ENCODE data around the gene GPR153. TPM values are rescaled to one million over a fixed set of nuclear protein-coding genes. Genes with fewer than 3 reads are reported as not detected.

Gene GPR153
- total and polyA plus RNA-seq, 12 donors = 1.8 to 8.5 (median 3.6) TPM

GRCh38 chr1:6307099-6307498 lies 46.2 kb upstream of the GPR153 start:
- intact Hi-C loops (cut with DNase I) = loop anchor here in 1 of 10 donors (5.0 kb wide), 1 partner anchor 1190 kb away; no protein-coding TSS in a partner anchor
- WGBS, 2 donors = 91 to 94% methylated on average over 15 of the region's 15 CpGs
- ATAC-seq (peak in 1 of 8 donors; percentile 69), DNase-seq (no peak)
- no peaks in the 10 kb centered on the region for H3K36me3 ChIP-seq
- no peaks in the 10 kb centered on the region for H3K9me3 ChIP-seq
- H3K27ac ChIP-seq = no peak overlapping the region
- H3K4me1 ChIP-seq = peaks cover 0 to 5% (median 0%) of the 10 kb centered on the region in 9 donors
- H3K27me3 ChIP-seq = no peaks in the 10 kb centered on the region
- H3K4me3 ChIP-seq = no peak overlapping the region
- TF ChIP-seq CTCF (IDR thresholded peaks at IDR 0.05) = no peak

GRCh38 chr1:6303397-6304012 lies 42.6 kb upstream of the GPR153 start:
- intact Hi-C loops (cut with DNase I) = no loop called here
- Histone ChIP-seq H3K9me3 (no peaks in the 10 kb centered on the region), H3K36me3 (no peaks in the 10 kb centered on the region), H3K4me1 (no peaks in the 10 kb centered on the region), H3K27me3 (no peaks in the 10 kb centered on the region), H3K27ac (no peak overlapping the region), H3K4me3 (no peak overlapping the region)
- DNase-seq = no peak
- WGBS, 2 donors = 91 to 94% methylated on average over 15 of the region's 15 CpGs
- peak in 1 of 8 donors; percentile 13 for ATAC-seq
- TF ChIP-seq CTCF (IDR thresholded peaks at IDR 0.05) = no peak

GRCh38 chr1:6302568-6302967 lies 41.7 kb upstream of the GPR153 start:
- Histone ChIP-seq H3K4me1 (no peaks in the 10 kb centered on the region), H3K4me3 (no peak overlapping the region), H3K27ac (no peak overlapping the region), H3K36me3 (no peaks in the 10 kb centered on the region), H3K9me3 (no peaks in the 10 kb centered on the region), H3K27me3 (no peaks in the 10 kb centered on the region)
- ATAC-seq (no peak), DNase-seq (no peak)
- TF ChIP-seq CTCF (IDR thresholded peaks at IDR 0.05) = no peak
- 73 to 82% methylated on average over 7 of the region's 7 CpGs for WGBS, 2 donors
- intact Hi-C loops (cut with DNase I) = no loop called here

DNA sequence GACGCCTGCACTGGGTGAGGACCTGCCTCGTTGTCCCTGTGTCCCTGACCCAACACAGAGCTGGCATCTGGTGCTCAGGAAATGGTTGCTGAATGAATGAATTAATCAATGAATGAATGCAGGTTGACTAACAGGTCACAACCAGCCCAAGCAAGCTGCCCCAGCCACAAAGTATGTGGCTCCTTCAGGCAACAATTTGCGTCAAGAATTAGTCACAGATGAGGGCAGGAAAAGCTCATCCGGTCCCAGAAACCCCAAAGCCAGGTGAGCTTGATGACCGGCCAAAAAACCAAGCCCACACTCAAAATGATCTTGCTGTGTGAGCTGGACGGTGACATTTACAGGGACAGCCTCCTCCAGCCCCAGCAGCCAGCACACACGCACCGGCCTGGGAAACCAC lies 40.6 kb upstream of the GPR153 start:
- Histone ChIP-seq H3K4me3 (no peak overlapping the region), H3K4me1 (no peaks in the 10 kb centered on the region), H3K27ac (no peak overlapping the region), H3K36me3 (no peaks in the 10 kb centered on the region), H3K9me3 (no peaks in the 10 kb centered on the region), H3K27me3 (no peaks in the 10 kb centered on the region)
- DNase-seq = no peak
- no peak for ATAC-seq
- intact Hi-C loops (cut with DNase I) = no loop called here
- WGBS, 2 donors = 87 to 96% methylated on average over 8 of the region's 8 CpGs
- TF ChIP-seq CTCF (IDR thresholded peaks at IDR 0.05) = no peak
